ENCODE data around the gene TAB2. TPM values are rescaled to one million over a fixed set of nuclear protein-coding genes. Genes with fewer than 3 reads are reported as not detected.

TAB2 gene
- total and polyA plus RNA-seq, 2 of the 8 experiments (the other 6 are each of a cell fraction or from before 2014, with no cell fraction given) = 40.4 to 63.0 TPM

GRCh38 chr6:149446791-149447376 is 129.4 kb downstream of the TAB2 start:
- ChIA-PET POLR2A (ENCODE audit: partially characterized antibody) (no interaction called here), CTCF (ENCODE audit: partially characterized antibody) (interaction anchor here (0.6 to 3.1 kb wide), 13 partner anchors 8 to 419 kb away, joined by 3 to 16 read pairs (median 4); no protein-coding TSS in a partner anchor)
- TF ChIP-seq TAF7 (optimal IDR thresholded peaks at IDR 0.05; ENCODE audit: borderline replicate concordance, low read depth, low read length) (no peak), RAD21 (IDR thresholded peaks at IDR 0.05 in 1 of 2, conservative IDR thresholded peaks at IDR 0.05 in 1 of 2; ENCODE audit: low read depth in 2 of 2, low read length in 2 of 2) (peak; percentile 22 to 37; a peak in 3 of 4 replicates)
- TF ChIP-seq, protein P1, sequence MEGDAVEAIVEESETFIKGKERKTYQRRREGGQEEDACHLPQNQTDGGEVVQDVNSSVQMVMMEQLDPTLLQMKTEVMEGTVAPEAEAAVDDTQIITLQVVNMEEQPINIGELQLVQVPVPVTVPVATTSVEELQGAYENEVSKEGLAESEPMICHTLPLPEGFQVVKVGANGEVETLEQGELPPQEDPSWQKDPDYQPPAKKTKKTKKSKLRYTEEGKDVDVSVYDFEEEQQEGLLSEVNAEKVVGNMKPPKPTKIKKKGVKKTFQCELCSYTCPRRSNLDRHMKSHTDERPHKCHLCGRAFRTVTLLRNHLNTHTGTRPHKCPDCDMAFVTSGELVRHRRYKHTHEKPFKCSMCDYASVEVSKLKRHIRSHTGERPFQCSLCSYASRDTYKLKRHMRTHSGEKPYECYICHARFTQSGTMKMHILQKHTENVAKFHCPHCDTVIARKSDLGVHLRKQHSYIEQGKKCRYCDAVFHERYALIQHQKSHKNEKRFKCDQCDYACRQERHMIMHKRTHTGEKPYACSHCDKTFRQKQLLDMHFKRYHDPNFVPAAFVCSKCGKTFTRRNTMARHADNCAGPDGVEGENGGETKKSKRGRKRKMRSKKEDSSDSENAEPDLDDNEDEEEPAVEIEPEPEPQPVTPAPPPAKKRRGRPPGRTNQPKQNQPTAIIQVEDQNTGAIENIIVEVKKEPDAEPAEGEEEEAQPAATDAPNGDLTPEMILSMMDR (IDR thresholded peaks at IDR 0.05; ENCODE audit: control extremely low read depth in 1 of 3, insufficient read depth in 1 of 3, low read depth in 1 of 3, low read length in 3 of 3) = peak in 2 of 3 experiments; percentile 16 to 35; a peak in 2 of 4 replicates
- H3K27me3 ChIP-seq (replicated peaks in 1 of 4; ENCODE audit: control insufficient read depth in 3 of 4, extremely low read depth in 1 of 4, insufficient read depth in 3 of 4, low read length in 3 of 4) = peaks cover 14 to 22% (median 22%) of the 10 kb centered on the region in 4 experiments
- H3K4me2 ChIP-seq (ENCODE audit: insufficient read depth in 1 of 2, low read depth in 2 of 2, low read length in 2 of 2) = no peak overlapping the region
- H3K9ac ChIP-seq (replicated peaks in 1 of 4; ENCODE audit: extremely low read depth in 1 of 4, low read depth in 3 of 4, low read length in 3 of 4) = no peak overlapping the region
- no peak for DNase-seq (ENCODE audit: low read depth in 1 of 2, low spot score in 2 of 2)
- H2BK5ac ChIP-seq (ENCODE audit: low read depth, low read length) = no peak overlapping the region
- no peak overlapping the region for H4K8ac ChIP-seq (ENCODE audit: extremely low read depth, insufficient read depth, low read length)
- no peak overlapping the region for H2AK5ac ChIP-seq (ENCODE audit: low read depth, low read length)
- no peak overlapping the region for H3K27ac ChIP-seq (ENCODE audit: low read depth, low read length)
- no peak overlapping the region for H2BK120ac ChIP-seq (replicated peaks; ENCODE audit: low read depth, low read length)
- FAIRE-seq = no peak
- no peak overlapping the region for H3K14ac ChIP-seq (ENCODE audit: insufficient read length)
- H4K91ac ChIP-seq (replicated peaks; ENCODE audit: insufficient read length, low read length) = no peak overlapping the region
- no peak overlapping the region for H3K4me3 ChIP-seq (ENCODE audit: extremely low read depth in 1 of 4, insufficient read depth in 2 of 4, low read depth in 3 of 4, low read length in 4 of 4)
- H3K4me1 ChIP-seq (replicated peaks in 1 of 4; ENCODE audit: control insufficient read depth in 3 of 4, insufficient read depth in 4 of 4, low read length in 3 of 4) = peaks cover 0 to 1% (median 0%) of the 10 kb centered on the region in 4 experiments; a peak in 2 of 7 replicates
- H2AFZ ChIP-seq (ENCODE audit: low read length) = no peak overlapping the region
- no peak overlapping the region for H3K18ac ChIP-seq (ENCODE audit: extremely low read depth, low read length)
- no peak overlapping the region for H3K56ac ChIP-seq (replicated peaks; ENCODE audit: insufficient read length, low read depth, low read length)
- no peaks in the 10 kb centered on the region for H3K79me1 ChIP-seq (ENCODE audit: low read depth, low read length)
- no peak overlapping the region for H3K23ac ChIP-seq (ENCODE audit: insufficient read length)
- no peaks in the 10 kb centered on the region; a peak in 2 of 4 replicates for H3K9me3 ChIP-seq (ENCODE audit: insufficient read depth in 2 of 2, low read depth in 1 of 2, low read length in 1 of 2)
- H2BK15ac ChIP-seq (ENCODE audit: low read length) = no peak overlapping the region
- no peak overlapping the region for H2BK12ac ChIP-seq (ENCODE audit: low read depth, low read length)
- H3K23me2 ChIP-seq (ENCODE audit: low read depth, low read length) = peaks cover 11% of the 10 kb centered on the region; the same call in 1 of the 2 replicates
- H3K79me2 ChIP-seq (ENCODE audit: control insufficient read depth in 1 of 2, insufficient read depth in 2 of 2, low read length in 2 of 2) = no peaks in the 10 kb centered on the region
- no peaks in the 10 kb centered on the region for H3K36me3 ChIP-seq (ENCODE audit: control insufficient read depth in 2 of 4, insufficient read depth in 4 of 4, low read length in 3 of 4)
- H4K20me1 ChIP-seq (replicated peaks in 1 of 2; ENCODE audit: control insufficient read depth in 1 of 2, insufficient read depth in 2 of 2, low read length in 2 of 2) = no peaks in the 10 kb centered on the region
- no peak overlapping the region for H2BK20ac ChIP-seq (ENCODE audit: low read length)
- no peak overlapping the region for H4K5ac ChIP-seq (ENCODE audit: insufficient read length, low read depth, low read length)
- H3K4ac ChIP-seq (replicated peaks; ENCODE audit: insufficient read length, low read depth, low read length) = no peak overlapping the region
- WGBS, 2 experiments (ENCODE audit: extremely low coverage in 1 of 2, insufficient coverage in 1 of 2, insufficient read length in 1 of 2, insufficient replicate concordance in 2 of 2, low coverage in 1 of 2, low lambda C conversion rate in 2 of 2, missing lambda C conversion rate in 1 of 2) = 86% methylated on average over 5 of the region's 5 CpGs; no CpG with 5 or more reads in 1 of the 2 experiments
